HepG2 (cell line): ENCODE data around the gene SMAD2. TPM values are rescaled to one million over a fixed set of nuclear protein-coding genes. Genes with fewer than 3 reads are reported as not detected.

Source experiments
- BCL6 ChIP-seq: IDR thresholded peaks from 2 replicates; pipeline ENCODE4 v1.6.1; 2016; ENCODE audit warnings: missing genetic modification reagents, missing compliant biosample characterization
- CREB3 ChIP-seq: sonication (generic); formaldehyde crosslinking; IDR thresholded peaks from 2 replicates; pipeline ENCODE4 v1.5.0; 2020; ENCODE audit warnings: missing genetic modification reagents
- PHB2 ChIP-seq: fragments of 450-650 bp; IDR thresholded peaks from 2 replicates; pipeline ENCODE4 v1.6.1; 2018; ENCODE audit not compliant: partially characterized antibody
- ZFP82 ChIP-seq: sonication (generic); formaldehyde crosslinking; IDR thresholded peaks from 2 replicates; pipeline ENCODE4 v1.5.1; 2020; ENCODE audit warnings: mild to moderate bottlenecking, missing genetic modification reagents, borderline replicate concordance
- ZNF17 ChIP-seq: sonication (generic); formaldehyde crosslinking; IDR thresholded peaks from 2 replicates; pipeline ENCODE4 v1.5.0; 2020; ENCODE audit warnings: mild to moderate bottlenecking, missing genetic modification reagents
- polyA plus RNA-seq, 8 experiments: library from polyadenylated mRNA; depleted of rRNA in 3 of 8; stranded (reverse) in 7 of 8; unstranded in 1 of 8; fragments of >200 nt; fragmentation: Illumina TruSeq in 4 of 8; extraction: Trizol in 4 of 8; gene quantifications; 2 replicates each; pipeline versions ENCODE4 v1.2.1 to v1.2.3, GENCODE V29; 2011 to 2016; ENCODE audit warnings: low read depth in 4 of 8, missing spikeins in 1 of 8, mixed read lengths in 1 of 8; ENCODE audit not compliant: insufficient read depth in 1 of 8
- total RNA-seq, 5 experiments: library from RNA; depleted of rRNA; stranded (reverse); fragments of >200 nt; fragmentation: Illumina TruSeq; extraction: Trizol; gene quantifications; 2 replicates each; pipeline ENCODE4 v1.2.3, GENCODE V29; 2016; ENCODE audit warnings: low read depth in 1 of 5
- TF ChIP-seq, protein P1 (sequence below): sonication (generic); formaldehyde crosslinking; IDR thresholded peaks from 2 replicates; pipeline ENCODE4 v1.9.0; 2021; ENCODE audit warnings: mild to moderate bottlenecking, missing genetic modification reagents
- TF ChIP-seq, protein P2 (sequence below): sonication (generic); formaldehyde crosslinking; conservative IDR thresholded peaks from 2 replicates; pipeline ENCODE4 v1.4.0; 2020; ENCODE audit warnings: missing genetic modification reagents

SMAD2 gene
- total and polyA plus RNA-seq, 2 of the 13 experiments (the other 11 are each of a cell fraction or from before 2014, with no cell fraction given), result 40.2 to 96.2 TPM

DNA sequence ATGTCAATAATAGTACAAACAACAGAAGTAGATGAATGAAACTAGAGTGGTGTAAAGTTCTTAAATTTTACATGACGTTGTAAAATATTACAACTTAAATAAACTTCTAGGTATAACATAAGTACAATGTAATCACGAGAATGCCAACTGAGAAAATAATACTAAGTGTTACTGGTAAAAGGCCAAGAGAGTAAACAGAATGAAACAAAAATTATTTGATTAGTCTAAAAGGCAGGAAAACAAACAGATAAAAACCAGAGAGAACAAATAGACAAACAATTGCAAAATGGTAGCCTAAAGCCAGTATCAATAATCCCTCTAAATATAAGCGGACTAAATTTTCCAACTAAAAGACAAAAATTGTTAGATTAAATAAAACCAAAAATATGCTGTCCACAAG is 71.9 kb downstream of the SMAD2 start (continued):
- TF ChIP-seq, protein P1, sequence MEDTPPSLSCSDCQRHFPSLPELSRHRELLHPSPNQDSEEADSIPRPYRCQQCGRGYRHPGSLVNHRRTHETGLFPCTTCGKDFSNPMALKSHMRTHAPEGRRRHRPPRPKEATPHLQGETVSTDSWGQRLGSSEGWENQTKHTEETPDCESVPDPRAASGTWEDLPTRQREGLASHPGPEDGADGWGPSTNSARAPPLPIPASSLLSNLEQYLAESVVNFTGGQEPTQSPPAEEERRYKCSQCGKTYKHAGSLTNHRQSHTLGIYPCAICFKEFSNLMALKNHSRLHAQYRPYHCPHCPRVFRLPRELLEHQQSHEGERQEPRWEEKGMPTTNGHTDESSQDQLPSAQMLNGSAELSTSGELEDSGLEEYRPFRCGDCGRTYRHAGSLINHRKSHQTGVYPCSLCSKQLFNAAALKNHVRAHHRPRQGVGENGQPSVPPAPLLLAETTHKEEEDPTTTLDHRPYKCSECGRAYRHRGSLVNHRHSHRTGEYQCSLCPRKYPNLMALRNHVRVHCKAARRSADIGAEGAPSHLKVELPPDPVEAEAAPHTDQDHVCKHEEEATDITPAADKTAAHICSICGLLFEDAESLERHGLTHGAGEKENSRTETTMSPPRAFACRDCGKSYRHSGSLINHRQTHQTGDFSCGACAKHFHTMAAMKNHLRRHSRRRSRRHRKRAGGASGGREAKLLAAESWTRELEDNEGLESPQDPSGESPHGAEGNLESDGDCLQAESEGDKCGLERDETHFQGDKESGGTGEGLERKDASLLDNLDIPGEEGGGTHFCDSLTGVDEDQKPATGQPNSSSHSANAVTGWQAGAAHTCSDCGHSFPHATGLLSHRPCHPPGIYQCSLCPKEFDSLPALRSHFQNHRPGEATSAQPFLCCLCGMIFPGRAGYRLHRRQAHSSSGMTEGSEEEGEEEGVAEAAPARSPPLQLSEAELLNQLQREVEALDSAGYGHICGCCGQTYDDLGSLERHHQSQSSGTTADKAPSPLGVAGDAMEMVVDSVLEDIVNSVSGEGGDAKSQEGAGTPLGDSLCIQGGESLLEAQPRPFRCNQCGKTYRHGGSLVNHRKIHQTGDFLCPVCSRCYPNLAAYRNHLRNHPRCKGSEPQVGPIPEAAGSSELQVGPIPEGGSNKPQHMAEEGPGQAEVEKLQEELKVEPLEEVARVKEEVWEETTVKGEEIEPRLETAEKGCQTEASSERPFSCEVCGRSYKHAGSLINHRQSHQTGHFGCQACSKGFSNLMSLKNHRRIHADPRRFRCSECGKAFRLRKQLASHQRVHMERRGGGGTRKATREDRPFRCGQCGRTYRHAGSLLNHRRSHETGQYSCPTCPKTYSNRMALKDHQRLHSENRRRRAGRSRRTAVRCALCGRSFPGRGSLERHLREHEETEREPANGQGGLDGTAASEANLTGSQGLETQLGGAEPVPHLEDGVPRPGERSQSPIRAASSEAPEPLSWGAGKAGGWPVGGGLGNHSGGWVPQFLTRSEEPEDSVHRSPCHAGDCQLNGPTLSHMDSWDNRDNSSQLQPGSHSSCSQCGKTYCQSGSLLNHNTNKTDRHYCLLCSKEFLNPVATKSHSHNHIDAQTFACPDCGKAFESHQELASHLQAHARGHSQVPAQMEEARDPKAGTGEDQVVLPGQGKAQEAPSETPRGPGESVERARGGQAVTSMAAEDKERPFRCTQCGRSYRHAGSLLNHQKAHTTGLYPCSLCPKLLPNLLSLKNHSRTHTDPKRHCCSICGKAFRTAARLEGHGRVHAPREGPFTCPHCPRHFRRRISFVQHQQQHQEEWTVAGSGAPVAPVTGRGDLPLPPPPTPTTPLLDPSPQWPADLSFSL, result no peak
- TF ChIP-seq ZNF17 (no peak), CREB3 (CRISPR knock-in tag) (no peak), BCL6 (no peak), PHB2 (no peak), ZFP82 (CRISPR knock-in tag) (no peak)
- TF ChIP-seq, protein P2, sequence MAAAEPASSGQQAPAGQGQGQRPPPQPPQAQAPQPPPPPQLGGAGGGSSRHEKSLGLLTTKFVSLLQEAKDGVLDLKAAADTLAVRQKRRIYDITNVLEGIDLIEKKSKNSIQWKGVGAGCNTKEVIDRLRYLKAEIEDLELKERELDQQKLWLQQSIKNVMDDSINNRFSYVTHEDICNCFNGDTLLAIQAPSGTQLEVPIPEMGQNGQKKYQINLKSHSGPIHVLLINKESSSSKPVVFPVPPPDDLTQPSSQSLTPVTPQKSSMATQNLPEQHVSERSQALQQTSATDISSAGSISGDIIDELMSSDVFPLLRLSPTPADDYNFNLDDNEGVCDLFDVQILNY, result no peak
- TF ChIP-seq, all 625 proteins: peak for 0
